Activated CD4-positive, alpha-beta T cell treated with anti-CD3 and anti-CD28 coated beads for 36 hours (primary cell): Measurements from ENCODE around the gene TCF12. TPM values are rescaled to one million over a fixed set of nuclear protein-coding genes. Genes with fewer than 3 reads are reported as not detected.

Experiments used
- ATAC-seq: fragments of 200-7000 bp; cut with Tn5 transposase; one replicate; pipeline ENCODE4 v1.10.0; 2021; ENCODE audit warnings: mild to moderate bottlenecking, moderate library complexity
- CTCF ChIA-PET: fragments of 350-600 bp; sonication (Branson Sonifier 250); formaldehyde crosslinking; loops from one replicate; lab custom pipeline; 2021; ENCODE audit warnings: antibody characterized with exemption; lab: Charles Lee
- POLR2A ChIA-PET: fragments of 350-600 bp; sonication (Branson Sonifier 250); formaldehyde crosslinking; loops from one replicate; lab custom pipeline; 2021; ENCODE audit warnings: antibody characterized with exemption, inconsistent platforms; lab: Charles Lee
- DNase-seq: peaks from one replicate; pipeline ENCODE4 v3.0.0-alpha.2; 2020
- H3K27ac Mint-ChIP-seq: one replicate; pipeline ENCODE4 v1.8.0; 2021; ENCODE audit warnings: mixed read lengths
- H3K27me3 Mint-ChIP-seq: one replicate; pipeline ENCODE4 v1.8.0; 2021; ENCODE audit warnings: mixed read lengths
- H3K36me3 Mint-ChIP-seq: one replicate; pipeline ENCODE4 v1.8.0; 2021; ENCODE audit warnings: low read depth, mixed read lengths
- H3K4me1 Mint-ChIP-seq: one replicate; pipeline ENCODE4 v1.8.0; 2021; ENCODE audit warnings: mixed read lengths
- H3K4me3 Mint-ChIP-seq: one replicate; pipeline ENCODE4 v1.8.0; 2021; ENCODE audit warnings: mild to moderate bottlenecking, moderate library complexity, mixed read lengths
- H3K9me3 Mint-ChIP-seq: one replicate; pipeline ENCODE4 v1.8.0; 2021; ENCODE audit warnings: low read depth, mixed read lengths
- intact Hi-C, 2 experiments: fragments of 100-400 bp; cut with DNase I in 1 of 2; cut with micrococcal nuclease in 1 of 2; formaldehyde crosslinking; loops; one replicate each; pipeline versions ENCODE4 v1.14.2 to v1.15.1; 2022 to 2024; cut with DNase I, micrococcal nuclease
- total RNA-seq, 2 experiments: library from RNA; stranded (reverse); gene quantifications; one replicate each; pipeline ENCODE4 v1.2.3, GENCODE V29; 2021

The TCF12 gene
- total RNA-seq, 2 experiments from 2014 or later = 61.1 to 74.9 TPM

- ATAC-seq = no peak
These were observed 30.5 kb upstream of the TCF12 start for GRCh38 chr15:56887782-56888438.

GRCh38 chr15:56890038-56890437 lies 28.4 kb upstream of the TCF12 start:
- CTCF ChIA-PET = no interaction called here
- no peak for ATAC-seq
- Mint-ChIP-seq H3K36me3 (no peaks in the 10 kb centered on the region), H3K4me3 (no peak overlapping the region), H3K27me3 (no peaks in the 10 kb centered on the region), H3K27ac (no peak overlapping the region), H3K4me1 (peaks cover 20% of the 10 kb centered on the region), H3K9me3 (no peaks in the 10 kb centered on the region)
- intact Hi-C loops = no loop called here
- no peak for DNase-seq
- POLR2A ChIA-PET = no interaction called here

More at GRCh38 chr15:56887782-56888438, 30.5 kb upstream of the TCF12 start:
- Mint-ChIP-seq H3K36me3 (no peaks in the 10 kb centered on the region), H3K27ac (peak overlapping the region; percentile 86), H3K9me3 (no peaks in the 10 kb centered on the region), H3K4me1 (peaks cover 20% of the 10 kb centered on the region), H3K4me3 (peak overlapping the region; percentile 71), H3K27me3 (no peaks in the 10 kb centered on the region)
- ChIA-PET CTCF (no interaction called here), POLR2A (interaction anchor here (2.0 kb wide), 1 partner anchor 30 kb away, joined by 6 read pairs; no protein-coding TSS in a partner anchor)
- no peak for DNase-seq
- intact Hi-C loops = loop anchor here (1.0 to 10.0 kb wide), 5 partner anchors 30 to 643 kb away; partner anchors contain the start of genes TCF12 (in 2 of the 2), RFX7 (in 1 of the 2) and ZNF280D (in 1 of the 2)

- H3K4me1 Mint-ChIP-seq = peaks cover 13% of the 10 kb centered on the region
- H3K4me3 Mint-ChIP-seq = no peak overlapping the region
- DNase-seq (no peak), ATAC-seq (no peak)
- ChIA-PET CTCF (interaction anchor here (0.6 to 1.3 kb wide), 2 partner anchors 72 to 1046 kb away, joined by 3 read pairs; no protein-coding TSS in a partner anchor), POLR2A (no interaction called here)
- H3K36me3 Mint-ChIP-seq = no peaks in the 10 kb centered on the region
- H3K27ac Mint-ChIP-seq = no peak overlapping the region
- intact Hi-C loops = no loop called here
- H3K9me3 Mint-ChIP-seq = peaks cover under 1% of the 10 kb centered on the region
- H3K27me3 Mint-ChIP-seq = no peaks in the 10 kb centered on the region
These were observed 26.5 kb upstream of the TCF12 start for GRCh38 chr15:56891852-56892440.

DNA sequence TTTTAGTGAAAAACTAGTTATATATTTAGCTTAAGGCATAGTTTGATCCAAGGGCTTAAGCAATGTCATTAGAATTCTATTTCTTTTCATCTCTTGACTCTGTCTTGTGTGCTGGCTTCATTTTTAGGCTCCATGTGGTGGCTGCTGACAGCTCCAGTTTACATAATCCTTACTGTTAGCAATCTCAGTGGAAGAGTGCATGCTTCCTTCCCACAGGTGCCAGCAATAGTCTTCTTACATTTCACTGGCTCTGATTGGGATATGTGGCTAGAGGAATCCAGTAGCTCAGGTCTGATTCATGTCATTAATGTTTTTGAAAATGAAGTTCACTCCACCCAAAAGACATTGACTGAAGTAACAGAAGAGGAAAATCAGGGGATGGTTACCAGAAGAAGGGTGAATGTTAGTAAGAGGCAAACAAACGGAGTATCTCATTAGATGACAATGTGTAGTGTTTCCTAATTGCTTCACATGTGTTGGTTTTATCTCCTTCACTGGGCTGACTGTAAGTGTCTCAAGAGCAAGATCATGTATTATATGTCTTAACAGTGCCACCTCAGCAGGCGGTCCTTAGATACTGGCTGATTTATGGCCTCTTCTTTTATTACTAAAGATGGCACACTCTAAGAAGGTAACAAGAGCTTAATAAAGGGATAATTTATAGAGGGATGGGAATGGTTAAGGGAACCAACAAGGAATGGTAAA lies 25.6 kb upstream of the TCF12 start:
- Mint-ChIP-seq H3K36me3 (no peaks in the 10 kb centered on the region), H3K27me3 (no peaks in the 10 kb centered on the region), H3K4me3 (no peak overlapping the region), H3K4me1 (peaks cover 9% of the 10 kb centered on the region), H3K9me3 (peaks cover 2% of the 10 kb centered on the region), H3K27ac (no peak overlapping the region)
- CTCF ChIA-PET = interaction anchor here (0.6 to 1.3 kb wide), 3 partner anchors 71 to 361 kb away, joined by 3 to 7 read pairs (median 3); no protein-coding TSS in a partner anchor
- POLR2A ChIA-PET = no interaction called here
- ATAC-seq (no peak), DNase-seq (no peak)
- intact Hi-C loops = no loop called here

GRCh38 chr15:56893364-56893678 lies 25.1 kb upstream of the TCF12 start:
- H3K4me3 Mint-ChIP-seq = no peak overlapping the region
- peaks cover 2% of the 10 kb centered on the region for H3K9me3 Mint-ChIP-seq
- H3K36me3 Mint-ChIP-seq = no peaks in the 10 kb centered on the region
- intact Hi-C loops = no loop called here
- ATAC-seq (no peak), DNase-seq (no peak)
- ChIA-PET CTCF (interaction anchor here (0.6 to 1.3 kb wide), 2 partner anchors 71 to 317 kb away, joined by 3 to 7 read pairs; no protein-coding TSS in a partner anchor), POLR2A (no interaction called here)
- peaks cover 5% of the 10 kb centered on the region for H3K4me1 Mint-ChIP-seq
- H3K27me3 Mint-ChIP-seq = no peaks in the 10 kb centered on the region
- H3K27ac Mint-ChIP-seq = no peak overlapping the region

GRCh38 chr15:56894601-56895000 lies 23.8 kb upstream of the TCF12 start:
- DNase-seq = no peak
- intact Hi-C loops = no loop called here
- ATAC-seq = no peak
- Mint-ChIP-seq H3K9me3 (peaks cover 2% of the 10 kb centered on the region), H3K4me3 (no peak overlapping the region), H3K36me3 (no peaks in the 10 kb centered on the region), H3K27me3 (no peaks in the 10 kb centered on the region), H3K27ac (no peak overlapping the region), H3K4me1 (no peaks in the 10 kb centered on the region)
- POLR2A ChIA-PET = no interaction called here
- CTCF ChIA-PET = no interaction called here

- CTCF ChIA-PET = interaction anchor here (1.1 kb wide), 1 partner anchor 15 kb away, joined by 3 read pairs; no protein-coding TSS in a partner anchor
- POLR2A ChIA-PET = no interaction called here
- DNase-seq (no peak), ATAC-seq (no peak)
- intact Hi-C loops = no loop called here
- no peaks in the 10 kb centered on the region for H3K27me3 Mint-ChIP-seq
- H3K4me3 Mint-ChIP-seq = no peak overlapping the region
- H3K4me1 Mint-ChIP-seq = peaks cover 3% of the 10 kb centered on the region
- H3K36me3 Mint-ChIP-seq = peaks cover 4% of the 10 kb centered on the region
- no peak overlapping the region for H3K27ac Mint-ChIP-seq
- H3K9me3 Mint-ChIP-seq = peaks cover 2% of the 10 kb centered on the region
These were observed 16.5 kb upstream of the TCF12 start for GRCh38 chr15:56901931-56902330.

DNA sequence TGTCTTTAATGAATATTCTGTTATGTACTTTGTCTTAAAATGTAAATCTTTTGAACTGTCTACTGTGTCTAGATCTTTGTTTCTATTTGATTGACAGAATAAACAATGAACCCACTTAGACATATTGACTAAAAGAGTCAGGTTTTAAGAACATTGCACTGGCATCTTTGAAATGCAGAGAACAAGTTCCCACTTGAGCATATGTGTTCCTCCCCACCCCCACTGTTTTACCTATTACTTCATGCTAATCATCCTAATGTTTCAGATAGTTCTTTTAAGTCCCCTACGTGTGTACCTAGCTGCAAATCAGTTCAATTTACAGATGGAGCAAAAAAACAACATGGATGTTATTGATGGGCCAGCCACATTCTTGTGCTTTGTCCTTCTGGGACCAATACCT lies 11.7 kb upstream of the TCF12 start:
- DNase-seq = no peak
- H3K4me3 Mint-ChIP-seq = no peak overlapping the region
- ChIA-PET POLR2A (no interaction called here), CTCF (no interaction called here)
- H3K4me1 Mint-ChIP-seq = peaks cover 7% of the 10 kb centered on the region
- no peaks in the 10 kb centered on the region for H3K9me3 Mint-ChIP-seq
- H3K36me3 Mint-ChIP-seq = peaks cover 4% of the 10 kb centered on the region
- no peaks in the 10 kb centered on the region for H3K27me3 Mint-ChIP-seq
- no peak for ATAC-seq
- intact Hi-C loops = no loop called here
- H3K27ac Mint-ChIP-seq = no peak overlapping the region

DNA sequence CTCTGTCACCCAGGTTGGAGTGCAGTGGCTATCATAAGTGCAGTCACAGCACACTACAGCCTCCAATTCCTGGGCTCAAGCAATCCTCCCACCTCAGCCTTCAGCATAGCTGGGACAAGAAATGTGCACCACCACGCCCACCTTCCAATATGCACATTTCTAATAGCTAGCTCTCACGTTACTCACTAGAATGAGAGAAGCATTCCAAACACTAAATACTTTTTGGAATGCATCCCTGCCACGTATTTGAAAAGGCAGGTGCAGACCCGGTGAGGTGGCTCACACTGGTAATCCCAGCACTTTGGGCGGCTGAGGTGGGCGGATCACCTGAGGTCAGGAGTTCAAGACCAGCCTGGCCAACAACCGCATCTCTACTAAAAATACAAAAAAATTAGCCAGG lies 7.6 kb upstream of the TCF12 start:
- CTCF ChIA-PET = no interaction called here
- H3K4me1 Mint-ChIP-seq = peaks cover 13% of the 10 kb centered on the region
- DNase-seq (no peak), ATAC-seq (no peak)
- POLR2A ChIA-PET = no interaction called here
- H3K4me3 Mint-ChIP-seq = no peak overlapping the region
- no peaks in the 10 kb centered on the region for H3K9me3 Mint-ChIP-seq
- H3K27ac Mint-ChIP-seq = no peak overlapping the region
- intact Hi-C loops = loop anchor here in 1 of 2 experiments (10.0 kb wide), 1 partner anchor 394 kb away; no protein-coding TSS in a partner anchor
- H3K27me3 Mint-ChIP-seq = no peaks in the 10 kb centered on the region
- H3K36me3 Mint-ChIP-seq = no peaks in the 10 kb centered on the region

DNA sequence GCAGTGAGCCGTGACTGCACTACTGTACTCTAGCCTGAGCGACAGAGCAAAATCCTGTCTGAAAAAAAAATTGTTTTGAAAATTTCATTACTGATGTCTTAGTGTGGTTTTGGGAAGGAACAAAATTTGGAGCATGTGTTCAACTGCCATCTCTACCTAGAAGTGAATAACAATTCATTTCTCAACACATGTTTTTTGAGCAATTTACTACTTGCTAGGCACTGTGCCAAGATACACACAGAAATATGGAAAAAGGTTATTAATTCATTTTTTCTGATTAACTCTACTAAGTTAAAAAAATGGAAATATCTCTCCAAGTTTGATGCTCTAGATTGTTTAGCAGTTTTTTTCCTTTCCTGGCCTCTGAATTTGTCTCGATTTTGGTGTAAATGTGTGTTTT lies 5.2 kb upstream of the TCF12 start:
- intact Hi-C loops = loop anchor here in 1 of 2 experiments (10.0 kb wide), 1 partner anchor 392 kb away; no protein-coding TSS in a partner anchor
- ChIA-PET POLR2A (no interaction called here), CTCF (no interaction called here)
- no peak overlapping the region for H3K27ac Mint-ChIP-seq
- no peaks in the 10 kb centered on the region for H3K27me3 Mint-ChIP-seq
- H3K9me3 Mint-ChIP-seq = no peaks in the 10 kb centered on the region
- H3K36me3 Mint-ChIP-seq = no peaks in the 10 kb centered on the region
- peaks cover 19% of the 10 kb centered on the region for H3K4me1 Mint-ChIP-seq
- ATAC-seq (no peak), DNase-seq (no peak)
- H3K4me3 Mint-ChIP-seq = no peak overlapping the region

- no peaks in the 10 kb centered on the region for H3K36me3 Mint-ChIP-seq
- peaks cover 19% of the 10 kb centered on the region for H3K4me1 Mint-ChIP-seq
- CTCF ChIA-PET = no interaction called here
- ATAC-seq (no peak), DNase-seq (no peak)
- H3K27me3 Mint-ChIP-seq = no peaks in the 10 kb centered on the region
- POLR2A ChIA-PET = no interaction called here
- intact Hi-C loops = loop anchor here in 1 of 2 experiments (10.0 kb wide), 1 partner anchor 391 kb away; no protein-coding TSS in a partner anchor
- H3K27ac Mint-ChIP-seq = no peak overlapping the region
- H3K4me3 Mint-ChIP-seq = no peak overlapping the region
- H3K9me3 Mint-ChIP-seq = no peaks in the 10 kb centered on the region
These were observed 4.8 kb upstream of the TCF12 start for GRCh38 chr15:56913670-56914069.
